Stimulated activated CD4-positive, alpha-beta T cell treated with anti-CD3 and anti-CD28 coated beads, Interleukin-4, amount 100 ng/mL, for 1 hour (primary cell): ENCODE measurements around the gene RERE.

Experiments used
- DNase-seq: peaks from one replicate; pipeline ENCODE4 v3.0.0-alpha.2; 2020

RERE gene

GRCh38 chr1:8355439-8356255, 461.8 kb downstream of the RERE start:
- DNase-seq, result no peak

- DNase-seq, result no peak
Observed at GRCh38 chr1:8354038-8354437, 463.4 kb downstream of the RERE start.

- no peak for DNase-seq
Observed at GRCh38 chr1:8352886-8353785, 464.3 kb downstream of the RERE start.

- DNase-seq, result no peak
Observed at GRCh38 chr1:8352471-8352845, 465.0 kb downstream of the RERE start.

GRCh38 chr1:8351693-8352470, 465.6 kb downstream of the RERE start:
- DNase-seq, result peak; percentile 32

GRCh38 chr1:8350914-8351684, 466.3 kb downstream of the RERE start:
- DNase-seq, result no peak

- no peak for DNase-seq
Observed at GRCh38 chr1:8349961-8350360, 467.5 kb downstream of the RERE start.

GRCh38 chr1:8349473-8349865, 468.0 kb downstream of the RERE start:
- DNase-seq, result no peak

GRCh38 chr1:8348777-8349472, 468.5 kb downstream of the RERE start:
- DNase-seq, result peak; percentile 74

GRCh38 chr1:8348047-8348776, 469.2 kb downstream of the RERE start:
- DNase-seq, result no peak

- DNase-seq, result no peak
Observed at GRCh38 chr1:8347635-8348034, 469.8 kb downstream of the RERE start.

- no peak for DNase-seq
Observed at GRCh38 chr1:8345621-8346415, 471.6 kb downstream of the RERE start.

- no peak for DNase-seq
Observed at GRCh38 chr1:8344893-8345507, 472.4 kb downstream of the RERE start.

- no peak for DNase-seq
Observed at GRCh38 chr1:8343464-8344001, 473.9 kb downstream of the RERE start.

- DNase-seq, result no peak
Observed at GRCh38 chr1:8343044-8343443, 474.4 kb downstream of the RERE start.

- no peak for DNase-seq
Observed at GRCh38 chr1:8342325-8342724, 475.1 kb downstream of the RERE start.

- DNase-seq, result no peak
Observed at GRCh38 chr1:8340448-8340847, 477.0 kb downstream of the RERE start.

- DNase-seq, result no peak
Observed at GRCh38 chr1:8339203-8339600, 478.2 kb downstream of the RERE start.

GRCh38 chr1:8338526-8339202, 478.8 kb downstream of the RERE start:
- no peak for DNase-seq
